Islet precursor cell (in vitro differentiated cells): Measurements from ENCODE around the gene SPI1.

Experiments used
- DNase-seq: peaks from one replicate; pipeline ENCODE4 v3.0.0-alpha.2; 2018

Gene SPI1

DNA sequence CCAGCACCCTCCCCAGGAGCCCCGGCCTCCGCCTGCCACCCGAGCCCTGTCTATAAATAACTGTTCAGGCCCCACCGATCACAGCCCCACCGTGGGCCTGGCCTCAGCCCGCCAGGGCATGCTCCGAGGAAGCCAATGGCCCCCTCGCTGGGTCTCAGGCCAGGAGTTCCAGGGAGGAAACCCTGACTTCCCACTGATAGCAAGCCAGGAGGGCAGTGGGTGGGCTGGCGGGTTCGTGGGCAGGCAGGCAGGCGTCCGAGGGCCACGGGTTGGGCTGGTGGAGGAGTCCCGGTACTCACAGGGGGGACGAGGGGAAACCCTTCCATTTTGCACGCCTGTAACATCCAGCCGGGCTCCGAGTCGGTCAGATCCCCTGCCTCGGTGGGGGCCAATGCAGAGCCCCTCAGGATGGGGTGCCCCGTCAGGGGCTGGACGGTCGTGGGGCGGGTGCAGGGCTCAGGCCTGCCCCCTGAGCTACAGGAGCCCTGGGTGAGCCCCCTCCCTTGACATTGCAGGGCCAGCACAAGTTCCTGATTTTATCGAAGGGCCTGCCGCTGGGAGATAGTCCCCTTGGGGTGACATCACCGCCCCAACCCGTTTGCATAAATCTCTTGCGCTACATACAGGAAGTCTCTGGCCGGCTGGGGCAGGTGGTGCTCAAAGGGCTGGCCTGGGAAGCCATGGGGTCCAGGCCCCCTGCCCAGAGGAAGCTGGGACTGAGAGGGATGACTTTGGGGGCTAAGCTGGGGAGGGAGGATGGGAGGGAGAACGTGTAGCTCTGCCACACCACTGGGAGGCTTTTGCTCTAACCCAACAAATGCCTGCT, at the start of gene SPI1:
Gene SPI1 (minus strand): TSS at position 538 of the 826 bp plus-strand sequence. CDS start 194 bp downstream, at position 344.
- no peak for DNase-seq

DNA sequence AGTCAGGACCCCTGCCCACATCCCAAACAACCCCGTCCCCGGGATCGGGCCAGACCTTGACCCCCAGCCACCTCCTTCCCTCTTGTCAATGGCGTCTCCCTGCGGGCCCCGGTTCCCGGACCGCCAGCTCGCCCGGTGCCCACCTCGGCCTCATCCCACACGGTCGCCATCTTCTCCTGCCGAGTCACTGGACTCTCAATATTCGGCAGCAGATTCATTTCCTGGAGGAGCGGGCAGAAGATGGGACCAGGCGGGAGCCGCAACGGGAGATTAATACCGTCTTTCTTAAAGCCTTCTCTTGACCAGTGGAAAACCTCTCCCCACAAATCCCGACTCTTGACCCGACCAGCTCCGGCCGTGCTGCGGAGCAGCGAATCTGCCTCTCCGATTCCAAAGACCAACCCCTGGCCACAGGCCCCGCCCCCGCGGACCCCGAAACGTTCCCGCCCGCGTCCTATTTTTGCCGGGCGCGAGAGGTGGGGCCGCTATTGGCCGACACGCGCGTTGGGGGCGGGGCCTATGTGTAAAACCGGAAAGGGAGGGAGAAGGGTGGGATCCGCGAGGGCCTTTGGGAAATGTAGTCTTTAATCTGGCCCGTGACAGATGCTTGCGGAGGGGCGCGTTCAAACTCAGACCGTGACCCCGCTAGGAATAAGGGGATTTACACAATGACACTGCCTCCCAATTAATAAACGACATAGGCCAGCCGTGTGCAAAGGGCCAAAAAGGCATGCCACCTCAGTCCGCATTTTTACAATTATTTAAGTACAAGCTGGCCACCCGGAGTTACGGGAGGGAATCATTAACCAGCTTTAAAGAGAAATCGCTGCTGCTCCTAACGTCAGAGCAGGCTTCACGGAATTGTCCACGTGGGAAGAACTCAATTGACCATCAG, 48.0 kb upstream of the SPI1 start, which contains the start of gene PSMC3:
Gene PSMC3 (minus strand): TSS at position 378 of the 895 bp plus-strand sequence. CDS start 160 bp downstream, at position 218.
- DNase-seq: peak; percentile 97

DNA sequence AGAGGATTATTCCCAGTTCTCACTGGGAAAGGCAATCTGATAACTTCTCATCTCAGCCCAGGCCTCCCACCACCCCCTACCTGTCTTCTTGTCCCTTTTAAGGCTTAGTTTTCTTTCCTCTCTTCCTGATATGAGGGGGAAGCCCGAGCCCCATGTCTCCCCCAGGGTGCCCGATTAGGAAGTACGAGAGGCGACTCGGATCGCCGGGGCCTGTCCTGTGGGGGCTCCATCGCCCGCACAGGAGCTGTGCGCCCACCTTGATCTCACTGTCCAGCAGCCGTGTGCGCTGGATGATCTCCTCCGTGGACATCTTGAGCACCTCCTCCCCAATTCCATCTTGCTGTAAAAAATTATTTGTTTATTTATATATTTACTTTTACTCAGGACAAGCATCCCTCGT, 47.3 kb upstream of the SPI1 start:
- no peak for DNase-seq

DNA sequence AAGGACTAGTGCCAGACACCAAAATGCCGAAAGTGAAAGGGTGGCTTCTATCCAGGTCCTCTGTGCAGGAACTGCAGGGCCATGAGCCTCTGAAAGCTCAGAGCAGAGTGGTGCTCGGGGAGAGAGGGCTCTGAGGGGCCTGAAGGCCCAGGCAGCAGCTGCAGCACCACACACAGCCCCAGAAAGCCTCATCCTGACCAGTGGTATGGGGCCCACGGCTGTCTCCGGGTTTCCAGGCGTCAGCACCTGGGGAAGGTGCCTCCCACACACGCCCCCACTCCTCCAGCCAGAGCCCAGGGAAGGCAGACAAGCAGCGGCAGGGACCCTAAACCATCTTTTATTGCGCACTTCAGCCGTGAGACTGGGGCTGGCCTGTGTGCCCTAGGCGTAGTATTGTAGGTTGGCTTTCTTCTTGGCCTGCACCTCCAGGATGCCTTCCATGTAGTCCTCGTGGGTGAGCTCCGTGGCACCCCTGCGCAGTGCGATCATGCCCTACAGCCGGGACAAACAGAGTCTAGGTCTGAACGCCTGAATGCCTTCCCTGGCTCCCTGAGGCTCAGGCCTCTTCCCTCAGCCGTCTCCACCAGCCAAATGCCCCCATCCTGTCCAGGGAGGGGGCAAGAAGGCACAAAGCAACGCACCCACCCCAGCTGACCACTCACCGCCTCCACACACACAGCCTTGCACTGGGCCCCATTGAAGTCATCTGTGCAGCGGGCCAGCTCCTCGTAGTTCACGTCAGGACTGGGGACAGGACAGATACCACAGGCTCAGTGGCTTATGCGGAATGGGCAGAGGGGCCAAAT, 40.3 kb upstream of the SPI1 start:
- no peak for DNase-seq

DNA sequence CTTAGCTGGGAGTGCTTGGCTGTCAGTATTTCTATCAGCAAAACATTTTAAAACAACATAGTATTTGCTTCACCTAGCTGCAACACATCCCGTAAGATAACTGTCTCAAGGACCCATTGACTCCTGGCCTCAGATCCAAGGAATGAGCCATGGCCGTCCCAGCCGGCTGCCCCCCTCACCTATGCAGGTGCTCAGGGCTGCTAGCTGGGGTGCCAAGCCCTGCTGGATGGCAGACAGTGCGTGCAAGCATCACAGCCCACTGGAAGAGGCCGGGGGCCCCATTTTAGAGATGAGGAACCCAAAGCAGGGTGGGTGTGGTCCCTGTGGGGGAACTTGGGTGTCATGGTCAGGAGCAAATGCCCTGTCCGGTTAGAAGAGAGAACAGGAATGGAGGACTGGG, 39.4 kb upstream of the SPI1 start:
- DNase-seq: no peak

DNA sequence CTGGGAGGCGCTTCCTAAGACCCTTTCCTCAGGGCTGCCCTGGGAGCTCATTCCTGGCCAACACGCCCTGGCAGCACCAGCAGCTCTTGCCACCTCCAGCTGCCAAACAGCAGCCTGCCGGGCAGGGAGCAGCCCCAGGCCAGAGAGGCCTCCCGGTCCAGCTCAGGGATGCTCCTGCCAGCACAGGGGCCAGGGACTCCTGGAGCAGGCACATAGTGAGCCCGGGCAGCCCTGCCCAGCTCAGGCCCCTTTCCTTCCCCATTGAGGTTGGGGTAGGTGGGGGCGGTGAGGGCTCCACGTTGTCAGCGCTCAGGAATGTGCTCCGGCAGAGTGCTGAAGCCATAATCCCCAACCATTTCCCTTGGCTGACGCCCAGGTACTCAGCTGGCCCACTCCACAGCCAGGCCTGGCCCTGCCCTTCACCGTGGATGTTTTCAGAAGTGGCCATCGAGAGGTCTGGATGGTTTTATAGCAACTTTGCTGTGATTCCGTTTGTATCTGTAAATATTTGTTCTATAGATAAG, 37.7 kb upstream of the SPI1 start:
- DNase-seq: peak; percentile 86

DNA sequence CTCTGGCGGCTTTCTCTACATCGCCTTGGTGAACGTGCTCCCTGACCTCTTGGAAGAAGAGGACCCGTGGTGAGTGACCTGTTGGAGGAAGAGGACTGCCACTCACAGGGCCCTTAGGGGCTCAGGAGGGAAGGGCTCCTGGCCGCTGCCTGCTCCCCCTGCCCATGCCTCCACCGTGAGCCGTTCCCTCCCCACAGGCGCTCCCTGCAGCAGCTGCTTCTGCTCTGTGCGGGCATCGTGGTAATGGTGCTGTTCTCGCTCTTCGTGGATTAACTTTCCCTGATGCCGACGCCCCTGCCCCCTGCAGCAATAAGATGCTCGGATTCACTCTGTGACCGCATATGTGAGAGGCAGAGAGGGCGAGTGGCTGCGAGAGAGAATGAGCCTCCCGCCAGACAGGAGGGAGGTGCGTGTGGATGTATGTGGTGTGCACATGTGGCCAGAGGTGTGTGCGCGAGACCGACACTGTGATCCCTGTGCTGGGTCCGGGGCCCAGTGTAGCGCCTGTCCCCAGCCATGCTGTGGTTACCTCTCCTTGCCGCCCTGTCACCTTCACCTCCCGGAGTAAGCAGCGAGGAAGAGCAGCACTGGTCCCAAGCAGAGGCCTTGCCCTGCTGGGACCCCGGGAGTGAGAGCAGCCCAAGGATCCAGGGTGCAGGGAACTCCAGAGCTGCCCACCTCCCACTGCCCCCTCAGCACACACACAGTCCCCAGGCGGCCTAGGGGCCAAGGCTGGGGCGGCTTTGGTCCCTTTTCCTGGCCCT, 36.9 kb upstream of the SPI1 start:
- no peak for DNase-seq

DNA sequence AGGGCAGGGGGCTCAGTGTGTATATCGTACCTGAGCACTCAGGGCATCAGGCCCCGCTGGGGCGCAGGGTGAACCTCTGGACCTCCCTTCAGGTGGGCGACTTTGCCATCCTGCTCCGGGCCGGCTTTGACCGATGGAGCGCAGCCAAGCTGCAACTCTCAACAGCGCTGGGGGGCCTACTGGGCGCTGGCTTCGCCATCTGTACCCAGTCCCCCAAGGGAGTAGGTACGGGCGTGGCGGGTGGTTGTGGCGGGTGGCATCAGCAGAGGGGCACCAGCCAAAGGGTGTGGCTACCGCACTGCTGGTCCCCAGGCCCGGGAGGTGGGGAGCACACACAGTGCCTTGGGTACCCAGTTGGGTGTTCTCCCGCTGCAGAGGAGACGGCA, 36.3 kb upstream of the SPI1 start:
- DNase-seq: no peak

DNA sequence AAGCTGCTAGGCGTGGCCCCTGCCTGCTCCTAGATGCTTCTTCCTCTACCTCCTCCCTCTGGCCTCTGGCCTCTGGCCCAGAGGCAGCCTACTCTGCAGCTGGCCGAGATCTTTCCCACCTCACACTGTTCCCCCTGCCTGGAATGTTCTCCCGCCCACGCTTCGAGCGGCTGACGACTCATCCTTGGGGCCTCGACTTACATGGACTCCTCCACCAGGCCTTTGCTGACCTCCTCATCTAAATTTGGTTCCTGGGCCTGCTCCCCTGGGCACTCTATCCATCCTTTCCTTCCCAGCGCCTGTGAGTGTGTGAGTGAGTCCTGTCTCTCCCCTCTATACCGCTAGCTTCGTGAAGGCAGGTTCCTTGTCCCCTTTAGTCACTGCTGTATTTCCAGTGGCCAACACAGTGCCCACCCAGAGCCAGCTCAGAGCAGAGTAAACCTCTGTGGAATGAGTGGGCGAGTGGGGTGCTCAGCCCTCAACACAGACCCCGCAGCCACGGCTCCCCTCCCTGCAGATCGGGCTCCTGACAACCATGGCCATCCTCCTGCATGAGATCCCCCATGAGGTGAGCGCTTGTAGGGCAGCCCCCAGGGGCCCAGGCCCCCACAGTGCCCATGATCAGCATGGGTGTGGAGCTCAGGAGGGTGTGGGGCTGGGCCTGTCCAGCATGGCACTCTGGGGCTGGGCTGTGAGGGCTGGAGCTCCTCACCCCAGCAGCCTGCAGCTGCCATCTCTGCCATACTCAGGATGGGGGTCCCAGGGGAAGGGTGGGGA, 35.7 kb upstream of the SPI1 start:
- peak; percentile 82 for DNase-seq

DNA sequence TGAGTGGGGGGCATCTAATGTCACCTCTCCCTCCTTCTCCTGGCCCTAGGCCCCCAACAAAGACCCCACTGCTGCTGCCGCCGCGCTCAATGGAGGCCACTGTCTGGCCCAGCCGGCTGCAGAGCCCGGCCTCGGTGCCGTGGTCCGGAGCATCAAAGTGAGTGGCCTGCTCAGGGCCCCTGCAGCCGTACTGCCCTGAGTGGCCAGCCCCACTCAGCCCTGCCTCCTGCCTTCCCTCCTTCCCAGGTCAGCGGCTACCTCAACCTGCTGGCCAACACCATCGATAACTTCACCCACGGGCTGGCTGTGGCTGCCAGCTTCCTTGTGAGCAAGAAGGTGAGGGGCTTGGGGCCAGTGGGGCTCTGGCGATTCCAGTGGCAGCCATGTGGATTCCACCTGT, 35.0 kb upstream of the SPI1 start:
- DNase-seq: no peak

DNA sequence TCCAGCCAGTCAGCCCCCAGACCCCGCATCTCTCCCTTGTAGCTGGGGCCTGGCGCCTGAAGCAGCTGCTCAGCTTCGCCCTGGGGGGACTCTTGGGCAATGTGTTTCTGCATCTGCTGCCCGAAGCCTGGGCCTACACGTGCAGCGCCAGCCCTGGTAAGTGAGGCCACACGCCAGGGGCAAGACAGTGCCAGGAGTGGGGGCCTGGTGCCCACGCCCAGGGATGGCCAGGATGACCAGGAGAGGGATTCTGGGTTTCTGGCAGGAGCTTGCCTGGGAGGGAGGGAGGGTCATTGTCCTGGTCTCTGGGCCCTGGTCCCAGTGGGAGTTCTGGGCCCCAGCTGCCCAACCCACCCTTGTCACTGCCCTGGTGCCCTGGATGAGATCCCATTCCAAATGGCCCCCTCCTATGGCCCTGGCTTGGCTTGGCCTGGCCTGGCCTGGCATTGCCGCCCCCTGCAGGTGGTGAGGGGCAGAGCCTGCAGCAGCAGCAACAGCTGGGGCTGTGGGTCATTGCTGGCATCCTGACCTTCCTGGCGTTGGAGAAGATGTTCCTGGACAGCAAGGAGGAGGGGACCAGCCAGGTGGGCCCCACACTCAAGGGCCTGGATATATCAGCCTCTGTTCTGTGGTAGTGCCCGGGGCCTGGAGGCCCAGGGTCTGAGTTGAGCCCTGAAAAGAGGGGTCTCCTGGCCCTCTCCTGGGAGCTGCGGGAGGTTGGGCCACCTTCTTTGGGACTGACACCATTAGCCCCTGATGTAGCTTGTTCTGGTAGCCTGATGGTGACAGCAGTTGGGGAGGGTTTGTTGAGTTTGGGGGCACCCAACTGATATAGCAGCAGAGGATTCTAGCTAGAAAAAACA, 33.8 kb upstream of the SPI1 start:
- DNase-seq: peak; percentile 83

DNA sequence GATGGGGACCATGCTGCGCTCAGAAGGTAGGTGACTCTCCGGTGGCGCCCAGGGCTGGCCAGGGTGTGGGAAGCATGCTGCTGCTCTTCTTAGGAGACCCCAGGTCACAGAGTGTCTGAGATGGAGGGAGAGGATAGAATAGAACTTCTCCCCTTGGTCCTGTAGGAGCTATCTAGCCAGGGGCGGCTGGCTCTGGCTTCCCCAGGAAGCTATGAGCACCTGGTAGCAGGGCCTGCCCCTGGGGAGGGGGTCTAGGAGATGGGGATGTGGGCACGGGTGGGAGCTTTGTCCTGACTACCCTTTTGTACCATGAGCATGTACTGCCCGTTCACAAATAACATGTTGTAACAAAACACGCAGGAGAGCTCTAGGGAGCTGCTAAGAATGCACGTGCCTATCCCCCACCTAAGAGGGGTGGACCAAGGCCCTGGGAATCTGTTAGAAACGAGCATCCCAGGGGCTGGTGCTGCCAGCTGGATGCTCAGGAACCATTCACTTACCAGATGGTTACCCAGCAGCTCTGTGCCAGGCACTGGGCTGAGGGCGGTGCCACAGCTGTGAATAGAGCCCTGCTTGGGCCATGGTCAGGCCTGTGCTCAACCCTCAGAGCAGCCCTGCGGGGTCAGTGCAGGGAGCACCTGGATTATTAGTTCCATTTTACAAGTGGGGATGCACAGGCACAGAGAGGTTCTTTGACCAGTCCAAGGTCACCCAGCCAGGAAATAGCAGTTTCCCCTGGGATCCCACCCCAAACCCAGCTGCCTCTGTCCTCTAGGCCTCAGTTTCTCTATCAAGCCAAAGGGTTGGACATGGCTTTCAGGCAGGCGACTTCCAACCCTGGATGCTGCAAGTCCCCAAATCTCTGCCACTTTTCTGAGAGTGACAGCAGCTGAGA, 32.3 kb upstream of the SPI1 start:
- no peak for DNase-seq

DNA sequence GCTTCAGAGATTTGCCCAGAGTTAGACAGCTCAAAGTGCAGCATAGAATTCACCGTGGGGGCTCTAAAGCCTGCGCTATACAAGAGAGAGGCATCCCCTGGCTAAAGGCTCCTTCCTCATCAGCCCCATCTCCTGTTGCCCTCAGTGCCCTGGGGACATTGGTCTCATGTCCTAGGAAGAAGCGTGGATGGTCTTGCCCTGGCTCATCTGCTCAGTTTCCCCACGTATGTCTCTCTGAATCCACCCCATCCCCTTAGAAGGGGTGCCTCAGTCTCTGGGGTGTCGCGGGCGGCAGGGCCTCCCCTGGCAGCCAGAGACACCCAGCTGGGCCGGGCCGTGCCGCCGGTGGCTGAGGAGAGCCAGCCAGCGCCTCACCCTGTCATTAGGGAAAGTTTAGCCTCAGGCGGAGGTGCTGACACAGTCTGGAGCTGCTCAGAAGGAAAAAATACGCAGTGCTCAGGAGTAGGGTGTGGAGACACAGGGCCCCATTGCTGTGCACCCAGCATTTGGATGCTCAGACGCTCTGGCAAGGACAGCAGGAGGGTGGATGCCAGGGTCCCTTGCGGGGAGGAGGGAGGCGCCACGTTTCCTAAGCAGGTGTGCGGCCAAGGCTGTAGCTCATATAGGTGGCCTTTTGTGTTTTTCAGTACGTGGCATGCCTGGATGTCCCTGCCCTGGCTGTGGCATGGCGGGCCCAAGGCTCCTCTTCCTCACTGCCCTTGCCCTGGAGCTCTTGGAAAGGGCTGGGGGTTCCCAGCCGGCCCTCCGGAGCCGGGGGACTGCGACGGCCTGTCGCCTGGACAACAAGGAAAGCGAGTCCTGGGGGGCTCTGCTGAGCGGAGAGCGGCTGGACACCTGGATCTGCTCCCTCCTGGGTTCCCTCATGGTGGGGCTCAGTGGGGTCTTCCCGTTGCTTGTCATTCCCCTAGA, 31.4 kb upstream of the SPI1 start:
- DNase-seq: peak; percentile 60

DNA sequence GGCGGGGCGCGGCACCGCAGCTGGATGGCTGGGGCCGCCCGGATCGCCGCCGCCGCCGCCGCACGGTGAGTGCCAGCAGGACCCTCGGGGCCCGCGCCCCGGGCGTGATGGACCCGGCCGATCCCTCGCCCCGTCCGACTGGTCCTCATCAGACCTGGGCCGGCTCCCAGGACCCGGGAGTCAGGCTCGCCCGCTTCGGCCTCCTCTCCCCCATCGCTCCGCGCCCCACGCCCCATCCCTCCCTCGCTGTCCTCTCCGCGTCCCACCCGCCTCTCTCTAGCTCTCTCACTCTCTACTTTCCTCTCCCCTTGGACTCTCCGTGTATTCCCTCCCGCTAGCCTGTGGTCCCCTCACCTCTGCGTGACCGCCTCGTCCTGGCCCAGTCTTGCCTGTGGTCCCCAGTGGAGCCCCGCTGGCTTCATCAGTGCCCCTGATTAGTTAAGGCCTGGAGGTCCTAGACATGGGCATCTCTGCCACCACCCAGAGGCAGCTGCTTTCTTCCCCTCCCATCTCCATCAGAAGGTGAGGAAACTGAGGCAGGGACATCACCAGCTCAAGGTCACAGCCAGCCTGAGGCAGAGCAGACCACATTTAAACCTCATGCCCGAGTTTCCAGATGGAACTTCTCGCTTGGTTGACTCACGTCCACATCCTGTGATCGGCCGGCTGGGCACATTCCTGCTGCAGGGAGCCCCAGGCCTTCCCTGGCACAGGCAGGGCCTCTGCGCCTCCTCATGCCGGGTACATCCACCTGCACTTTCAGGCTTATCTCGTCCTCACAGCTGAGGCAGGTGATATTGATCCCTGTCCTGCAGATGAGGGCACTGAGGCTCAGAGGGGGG, 30.5 kb upstream of the SPI1 start:
- DNase-seq: peak; percentile 80

DNA sequence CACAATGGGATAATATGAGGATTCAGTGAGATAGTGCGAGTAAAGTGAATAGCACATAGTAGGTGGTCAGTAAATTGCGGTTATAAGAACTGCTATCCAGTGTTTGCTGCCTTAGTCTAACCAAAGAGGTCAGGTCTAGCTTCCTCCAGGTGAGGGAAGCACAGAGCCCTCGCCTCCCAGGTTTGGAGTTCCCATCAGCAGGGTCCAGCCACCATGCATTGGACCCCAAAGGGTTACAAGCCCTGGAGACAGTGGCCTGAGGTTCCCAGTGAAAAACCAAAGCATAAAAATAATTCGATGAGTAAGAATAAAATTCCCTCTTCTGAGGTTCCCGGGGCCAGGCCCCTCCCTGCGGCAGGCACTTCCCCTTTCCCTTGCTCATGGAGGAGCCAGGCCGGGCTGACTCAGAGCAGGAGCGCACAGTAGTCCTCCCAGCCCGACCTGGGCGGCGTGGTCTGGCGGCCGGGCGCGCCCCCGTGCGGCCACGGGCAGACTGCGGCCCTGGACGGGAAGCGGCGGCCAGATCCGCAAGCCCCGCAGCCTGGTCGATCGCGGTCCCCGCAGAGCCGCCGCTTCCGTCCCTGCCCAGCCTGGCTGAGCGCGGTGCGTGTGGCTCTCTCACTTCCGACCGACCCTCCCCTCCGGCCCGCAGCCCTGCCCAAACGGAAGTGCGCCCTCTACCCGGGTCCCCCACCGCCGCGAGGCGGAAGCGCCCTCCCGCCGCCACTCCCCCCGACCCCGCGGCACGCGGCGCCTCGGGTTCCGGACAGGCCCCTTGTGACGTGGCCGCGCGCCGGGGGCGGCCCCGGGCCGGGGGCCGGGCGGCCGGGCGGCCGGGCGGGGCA, 29.6 kb upstream of the SPI1 start, which contains the start of gene SLC39A13:
Gene SLC39A13 (plus strand): TSS at position 845 of the 845 bp plus-strand sequence. CDS start 1,505 bp downstream, outside the sequence.
- DNase-seq: peak; percentile 98
